Measurements from ENCODE around the gene KIFC1.

KIFC1 gene

GRCh38 chr6:33439956-33440648, 48.5 kb downstream of the KIFC1 start:
- DNase-seq (ENCODE audit: insufficient read length, low spot score) (no peak), FAIRE-seq (no peak)

- FAIRE-seq (no peak), DNase-seq (ENCODE audit: insufficient read length, low spot score) (no peak)
Measured at GRCh38 chr6:33440649-33441309, 49.2 kb downstream of the KIFC1 start.

- DNase-seq (ENCODE audit: insufficient read length, low spot score) (no peak), FAIRE-seq (no peak)
Measured at GRCh38 chr6:33441457-33441856, 49.8 kb downstream of the KIFC1 start.

- FAIRE-seq (no peak), DNase-seq (ENCODE audit: insufficient read length, low spot score) (no peak)
Measured at GRCh38 chr6:33442283-33442682, 50.7 kb downstream of the KIFC1 start.

- FAIRE-seq (no peak), DNase-seq (ENCODE audit: insufficient read length, low spot score) (no peak)
Measured at GRCh38 chr6:33443025-33443424, 51.4 kb downstream of the KIFC1 start.

- no peak for DNase-seq (ENCODE audit: insufficient read length, low spot score)
- FAIRE-seq: no peak
Measured at GRCh38 chr6:33443619-33444504, 52.2 kb downstream of the KIFC1 start.

GRCh38 chr6:33445119-33445603, 53.5 kb downstream of the KIFC1 start:
- no peak for FAIRE-seq

GRCh38 chr6:33446356-33446755, 54.7 kb downstream of the KIFC1 start:
- FAIRE-seq (no peak), DNase-seq (ENCODE audit: insufficient read length, low spot score) (no peak)

More at GRCh38 chr6:33445119-33445603, 53.5 kb downstream of the KIFC1 start:
- DNase-seq (ENCODE audit: insufficient read length, low spot score): no peak

GRCh38 chr6:33450434-33450833, 58.8 kb downstream of the KIFC1 start:
- FAIRE-seq: no peak

GRCh38 chr6:33451606-33452005, 60.0 kb downstream of the KIFC1 start:
- FAIRE-seq: no peak
- no peak for DNase-seq (ENCODE audit: insufficient read length, low spot score)

More at GRCh38 chr6:33450434-33450833, 58.8 kb downstream of the KIFC1 start:
- no peak for DNase-seq (ENCODE audit: insufficient read length, low spot score)

GRCh38 chr6:33452496-33452895, 60.9 kb downstream of the KIFC1 start:
- FAIRE-seq (no peak), DNase-seq (ENCODE audit: insufficient read length, low spot score) (no peak)

GRCh38 chr6:33453393-33454008, 61.9 kb downstream of the KIFC1 start:
- no peak for DNase-seq (ENCODE audit: insufficient read length, low spot score)

GRCh38 chr6:33454009-33454946, 62.7 kb downstream of the KIFC1 start, which contains the start of gene ZBTB9:
ZBTB9 (plus strand) TSS chr6:33454576; CDS start chr6:33455101, 525 bp downstream.
- DNase-seq (ENCODE audit: insufficient read length, low spot score) (peak; percentile 99), FAIRE-seq (peak; percentile 92)

More at GRCh38 chr6:33453393-33454008, 61.9 kb downstream of the KIFC1 start:
- no peak for FAIRE-seq

- FAIRE-seq (no peak), DNase-seq (ENCODE audit: insufficient read length, low spot score) (no peak)
Measured at GRCh38 chr6:33455051-33455450, 63.4 kb downstream of the KIFC1 start.

- FAIRE-seq (no peak), DNase-seq (ENCODE audit: insufficient read length, low spot score) (no peak)
Measured at GRCh38 chr6:33456156-33456555, 64.5 kb downstream of the KIFC1 start.

GRCh38 chr6:33458676-33459075, 67.1 kb downstream of the KIFC1 start:
- FAIRE-seq (no peak), DNase-seq (ENCODE audit: insufficient read length, low spot score) (no peak)

- no peak for FAIRE-seq
- DNase-seq (ENCODE audit: insufficient read length, low spot score): no peak
Measured at GRCh38 chr6:33459226-33459625, 67.6 kb downstream of the KIFC1 start.

Measured in GM19239 (cell line).